ENCODE measurements around the gene RNF4.
"Not testable (repeated sequence)": the region's sequence is repeated elsewhere in the genome, so short reads cannot be mapped to it uniquely, and the experiment has no call there.

The RNF4 gene

DNA sequence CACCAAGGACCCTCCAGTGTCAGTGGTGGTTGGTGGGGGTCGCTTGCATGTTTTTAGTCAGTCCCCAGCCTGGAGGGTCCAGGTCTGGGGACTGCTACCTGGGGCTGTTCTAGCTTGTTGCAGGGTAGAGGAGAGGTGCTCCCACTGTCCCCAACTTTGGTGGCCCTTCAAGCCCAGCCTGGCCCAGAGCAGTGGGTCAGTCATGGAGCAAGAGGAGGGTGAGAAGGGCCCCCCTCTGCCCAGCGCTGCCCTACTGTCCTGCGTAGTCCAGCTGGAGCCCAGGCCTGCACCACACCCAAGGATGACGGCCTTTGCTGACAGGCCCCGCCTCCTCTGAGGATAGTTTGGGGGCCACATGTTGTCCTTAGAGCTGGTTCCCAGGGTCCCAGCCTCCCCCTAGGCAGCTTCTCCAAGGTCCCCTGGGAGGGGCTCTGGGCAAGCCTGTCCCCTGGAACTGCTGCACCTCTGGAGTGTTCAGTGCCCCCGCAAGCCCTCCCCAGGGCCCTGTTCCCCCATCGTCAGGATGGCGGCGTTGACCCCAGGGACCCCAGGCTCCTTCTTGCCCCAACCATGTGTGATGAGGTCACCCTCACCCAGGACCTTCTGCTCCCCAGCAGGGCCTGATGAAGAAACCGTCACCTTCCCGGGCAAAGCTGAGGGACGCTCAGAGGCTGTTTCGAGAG lies 43.4 kb upstream of the RNF4 start:
- DNase-seq (ENCODE audit: extremely low spot score): no peak
- CTCF ChIA-PET: interaction anchor here (1.0 to 1.2 kb wide), 2 partner anchors 16 to 60 kb away, joined by 3 read pairs; no protein-coding TSS in a partner anchor
- TF ChIP-seq, protein P1, sequence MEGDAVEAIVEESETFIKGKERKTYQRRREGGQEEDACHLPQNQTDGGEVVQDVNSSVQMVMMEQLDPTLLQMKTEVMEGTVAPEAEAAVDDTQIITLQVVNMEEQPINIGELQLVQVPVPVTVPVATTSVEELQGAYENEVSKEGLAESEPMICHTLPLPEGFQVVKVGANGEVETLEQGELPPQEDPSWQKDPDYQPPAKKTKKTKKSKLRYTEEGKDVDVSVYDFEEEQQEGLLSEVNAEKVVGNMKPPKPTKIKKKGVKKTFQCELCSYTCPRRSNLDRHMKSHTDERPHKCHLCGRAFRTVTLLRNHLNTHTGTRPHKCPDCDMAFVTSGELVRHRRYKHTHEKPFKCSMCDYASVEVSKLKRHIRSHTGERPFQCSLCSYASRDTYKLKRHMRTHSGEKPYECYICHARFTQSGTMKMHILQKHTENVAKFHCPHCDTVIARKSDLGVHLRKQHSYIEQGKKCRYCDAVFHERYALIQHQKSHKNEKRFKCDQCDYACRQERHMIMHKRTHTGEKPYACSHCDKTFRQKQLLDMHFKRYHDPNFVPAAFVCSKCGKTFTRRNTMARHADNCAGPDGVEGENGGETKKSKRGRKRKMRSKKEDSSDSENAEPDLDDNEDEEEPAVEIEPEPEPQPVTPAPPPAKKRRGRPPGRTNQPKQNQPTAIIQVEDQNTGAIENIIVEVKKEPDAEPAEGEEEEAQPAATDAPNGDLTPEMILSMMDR (IDR thresholded peaks at IDR 0.05; ENCODE audit: control extremely low read depth, extremely low read depth, low read depth, missing control alignments): no peak
- POLR2A ChIA-PET: no interaction called here

DNA sequence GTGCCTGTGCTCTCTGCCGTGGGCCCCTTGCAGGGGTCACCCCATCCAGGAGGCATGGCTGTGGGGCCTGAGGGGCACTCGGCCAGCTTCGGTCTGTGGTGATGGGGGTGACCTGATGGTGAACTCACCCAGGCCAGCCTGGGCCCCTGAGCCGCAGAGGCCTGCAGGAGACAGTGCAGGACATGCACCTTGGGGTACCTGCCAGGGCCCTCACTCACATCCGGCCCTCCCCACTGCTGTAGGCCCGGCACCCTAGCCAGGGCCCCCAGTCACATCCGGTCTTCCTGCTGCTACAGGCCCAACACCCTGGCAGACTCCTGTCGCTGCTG lies 42.9 kb upstream of the RNF4 start:
- TF ChIP-seq, protein P1 (IDR thresholded peaks at IDR 0.05; ENCODE audit: control extremely low read depth, extremely low read depth, low read depth, missing control alignments): no peak
- no peak for DNase-seq (ENCODE audit: extremely low spot score)
- ChIA-PET POLR2A (no interaction called here), CTCF (no interaction called here)

DNA sequence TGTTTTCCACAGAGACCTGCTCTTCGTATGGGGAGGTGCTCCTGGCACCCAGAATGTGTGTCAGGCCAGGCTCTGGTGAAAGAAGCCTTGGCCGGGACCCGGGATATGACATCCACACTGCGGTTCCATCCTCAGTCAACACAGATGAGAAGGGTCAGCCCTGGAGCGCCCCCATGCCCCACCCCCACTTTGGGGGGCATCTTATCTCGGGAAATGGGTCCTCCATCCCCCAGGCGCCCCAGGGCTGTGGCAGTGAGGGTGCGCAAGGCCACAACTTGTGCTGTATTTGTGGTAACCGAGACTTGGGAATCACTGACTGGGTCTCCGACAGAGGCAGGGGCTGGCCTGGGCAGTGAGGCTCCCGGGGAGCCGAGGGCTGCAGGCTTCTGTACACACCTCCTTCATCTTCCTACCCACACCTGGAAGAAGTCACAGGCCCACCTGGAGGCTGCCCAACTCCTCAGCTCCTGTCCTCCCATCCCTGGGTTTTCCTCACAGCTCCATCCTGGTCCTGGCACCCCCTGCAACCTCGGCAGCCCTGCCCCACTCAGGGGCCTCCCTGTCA lies 42.1 kb upstream of the RNF4 start:
- TF ChIP-seq, protein P1 (IDR thresholded peaks at IDR 0.05; ENCODE audit: control extremely low read depth, extremely low read depth, low read depth, missing control alignments): no peak
- CTCF ChIA-PET: interaction anchor here (1.5 to 2.0 kb wide), 2 partner anchors 7 to 14 kb away, joined by 4 to 8 read pairs; partner anchors contain the start of gene CFAP99
- POLR2A ChIA-PET: no interaction called here
- DNase-seq (ENCODE audit: extremely low spot score): no peak

DNA sequence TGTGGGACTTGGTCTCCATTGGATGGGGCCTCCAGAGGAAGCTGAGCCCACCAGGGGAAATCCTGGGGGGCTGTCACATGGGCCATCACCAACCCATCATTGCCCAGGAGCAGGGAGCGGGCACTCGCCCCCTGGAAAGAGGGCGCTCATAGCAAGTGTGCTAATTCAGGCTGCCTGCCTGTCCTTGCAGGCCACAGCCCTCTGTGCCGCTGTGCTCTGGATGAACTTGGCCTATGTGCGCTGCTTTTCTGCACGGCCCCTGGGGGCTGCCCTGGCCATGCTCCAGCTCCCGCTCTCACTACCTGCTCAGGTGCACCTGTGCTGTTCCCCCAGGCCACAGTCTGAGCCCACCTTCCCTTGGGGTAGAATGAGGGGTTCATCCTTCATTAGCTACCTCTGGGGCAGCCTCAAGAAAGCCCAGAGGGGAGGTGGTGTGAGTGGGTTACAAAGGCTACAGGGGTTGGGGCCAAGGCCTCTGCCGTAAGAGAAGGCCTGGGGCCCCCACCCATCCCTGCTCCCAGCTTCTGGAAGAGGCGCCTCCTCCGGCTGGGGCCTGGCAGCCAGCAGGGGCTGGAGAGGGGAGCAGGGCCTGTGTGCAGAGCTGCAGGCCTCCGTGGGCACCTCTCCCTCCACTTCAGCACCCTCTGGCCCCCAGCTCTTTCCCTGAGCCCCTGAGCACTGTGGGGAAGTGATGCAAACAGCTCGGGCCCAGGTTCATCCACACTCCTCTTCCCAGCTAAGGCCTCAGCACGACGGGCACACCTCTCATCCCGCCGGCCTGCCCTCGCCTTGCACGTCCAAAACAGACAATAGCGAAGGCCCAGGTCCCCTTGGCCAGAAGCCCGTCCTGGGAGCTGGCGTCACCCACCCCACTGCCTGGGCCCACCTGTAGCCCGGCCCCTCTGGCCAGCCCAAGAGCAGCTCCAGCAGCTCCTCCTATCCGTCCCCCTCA lies 41.2 kb upstream of the RNF4 start:
- TF ChIP-seq, protein P1 (IDR thresholded peaks at IDR 0.05; ENCODE audit: control extremely low read depth, extremely low read depth, low read depth, missing control alignments): no peak
- no peak for DNase-seq (ENCODE audit: extremely low spot score)
- ChIA-PET CTCF (interaction anchor here (1.0 to 2.0 kb wide), 3 partner anchors 8 to 16 kb away, joined by 4 to 8 read pairs (median 4); partner anchors contain the start of gene CFAP99), POLR2A (no interaction called here)

DNA sequence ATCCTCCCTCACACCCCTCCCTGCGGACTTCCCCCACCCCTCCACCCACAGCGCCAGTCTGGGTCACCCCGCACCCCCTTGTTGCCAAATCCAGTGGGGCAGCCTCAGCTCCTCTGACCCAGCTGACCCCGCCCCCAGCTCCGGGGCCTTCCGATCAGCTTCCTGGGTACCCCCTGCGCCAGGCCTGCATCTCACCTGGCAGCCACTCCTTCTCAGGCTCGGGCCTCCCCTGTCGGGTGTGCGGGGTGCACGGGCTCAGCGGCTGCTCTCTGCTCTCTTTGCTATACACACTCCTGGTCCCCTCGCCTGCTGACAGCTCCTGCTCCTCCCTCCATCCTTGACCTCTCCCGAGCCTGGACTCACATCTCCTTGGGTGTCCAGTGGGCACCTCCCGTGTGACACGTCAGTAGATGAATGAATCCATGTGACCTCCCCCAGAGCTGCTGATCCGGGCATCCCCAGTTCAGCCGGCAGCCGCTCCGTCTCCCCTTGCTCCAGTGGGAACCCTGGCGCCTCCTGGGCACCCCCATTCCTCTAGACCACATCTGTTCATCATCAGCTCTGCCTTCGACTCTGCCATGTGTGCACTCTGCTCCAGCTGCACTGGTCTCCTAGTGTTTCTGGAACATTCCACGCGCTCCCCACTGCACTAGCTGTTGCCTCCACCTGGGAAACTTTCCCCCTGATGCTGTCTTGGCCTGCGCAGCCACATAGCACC lies 40.3 kb upstream of the RNF4 start:
- TF ChIP-seq, protein P1 (IDR thresholded peaks at IDR 0.05; ENCODE audit: control extremely low read depth, extremely low read depth, low read depth, missing control alignments): no peak
- ChIA-PET POLR2A (no interaction called here), CTCF (interaction anchor here (0.8 to 2.0 kb wide), 3 partner anchors 13 to 16 kb away, joined by 3 to 8 read pairs (median 4); no protein-coding TSS in a partner anchor)
- DNase-seq (ENCODE audit: extremely low spot score): no peak

DNA sequence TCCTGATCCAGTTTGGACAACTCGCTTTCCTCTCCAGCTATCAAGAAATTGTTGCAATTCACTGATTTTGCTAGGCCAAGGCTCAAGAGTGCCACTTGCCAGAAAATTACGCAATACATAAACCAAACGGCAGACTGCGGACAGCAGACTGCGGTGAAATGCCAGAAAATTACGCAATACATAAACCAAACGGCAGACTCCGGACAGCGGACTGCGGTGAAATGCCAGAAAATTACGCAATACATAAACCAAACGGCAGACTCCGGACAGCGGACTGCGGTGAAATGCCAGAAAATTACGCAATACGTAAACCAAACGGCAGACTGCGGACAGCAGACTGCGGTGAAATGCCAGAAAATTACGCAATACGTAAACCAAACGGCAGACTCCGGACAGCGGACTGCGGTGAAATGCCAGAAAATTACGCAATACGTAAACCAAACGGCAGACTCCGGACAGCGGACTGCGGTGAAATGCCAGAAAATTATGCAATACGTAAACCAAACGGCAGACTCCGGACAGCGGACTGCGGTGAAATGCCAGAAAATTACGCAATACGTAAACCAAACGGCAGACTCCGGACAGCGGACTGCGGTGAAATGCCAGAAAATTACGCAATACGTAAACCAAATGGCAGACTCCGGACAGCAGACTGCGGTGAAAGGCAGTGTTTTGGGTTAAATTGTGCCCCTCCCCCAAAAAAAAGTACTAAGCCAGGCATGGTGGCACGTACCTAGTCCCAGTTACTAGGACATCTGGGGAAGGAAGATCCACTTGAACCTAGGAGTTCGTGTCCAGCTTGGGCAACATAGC lies 38.8 kb upstream of the RNF4 start:
- POLR2A ChIA-PET; DNase-seq (ENCODE audit: extremely low spot score): not testable (repeated sequence)
- CTCF ChIA-PET: interaction anchor here (1.1 kb wide), 1 partner anchor 12 kb away, joined by 4 read pairs; no protein-coding TSS in a partner anchor
